GM18502 (cell line): ENCODE measurements around the gene GOLGA6D.
"Not testable (repeated sequence)": the region's sequence is repeated elsewhere in the genome, so short reads cannot be mapped to it uniquely, and the experiment has no call there.

Experiments
- ATAC-seq: cut with Tn5 transposase; IDR thresholded peaks from one replicate; pipeline ENCODE4 v1.9.1; 2021; ENCODE audit warnings: mild to moderate bottlenecking; ENCODE audit not compliant: unreplicated experiment, poor library complexity

Gene GOLGA6D

GRCh38 chr15:75328493-75329314 lies 46.1 kb downstream of the GOLGA6D start:
- no peak for ATAC-seq

GRCh38 chr15:75329571-75329970 lies 46.9 kb downstream of the GOLGA6D start:
- no peak for ATAC-seq

- ATAC-seq: not testable (repeated sequence)
Measured at GRCh38 chr15:75332093-75332492, 49.5 kb downstream of the GOLGA6D start.

GRCh38 chr15:75333654-75334419 lies 51.2 kb downstream of the GOLGA6D start:
- not testable (repeated sequence) for ATAC-seq

GRCh38 chr15:75335313-75335704 lies 52.7 kb downstream of the GOLGA6D start:
- no peak for ATAC-seq

GRCh38 chr15:75335705-75336355 lies 53.2 kb downstream of the GOLGA6D start, which contains the start of gene COMMD4:
Gene COMMD4 (plus strand): TSS chr15:75336063. CDS start chr15:75336090, 27 bp downstream.
- ATAC-seq: peak; percentile 75

GRCh38 chr15:75338661-75339240 lies 56.1 kb downstream of the GOLGA6D start:
- ATAC-seq: no peak

GRCh38 chr15:75339531-75340240 lies 57.1 kb downstream of the GOLGA6D start:
- no peak for ATAC-seq

GRCh38 chr15:75342221-75342620 lies 59.6 kb downstream of the GOLGA6D start:
- ATAC-seq: no peak

GRCh38 chr15:75343953-75344352 lies 61.3 kb downstream of the GOLGA6D start:
- ATAC-seq: not testable (repeated sequence)
